ENCODE data around the gene GALNT17. TPM values are rescaled to one million over a fixed set of nuclear protein-coding genes. Genes with fewer than 3 reads are reported as not detected.

GALNT17 gene
- total RNA-seq, 1 experiment from 2014 or later: not detected

DNA sequence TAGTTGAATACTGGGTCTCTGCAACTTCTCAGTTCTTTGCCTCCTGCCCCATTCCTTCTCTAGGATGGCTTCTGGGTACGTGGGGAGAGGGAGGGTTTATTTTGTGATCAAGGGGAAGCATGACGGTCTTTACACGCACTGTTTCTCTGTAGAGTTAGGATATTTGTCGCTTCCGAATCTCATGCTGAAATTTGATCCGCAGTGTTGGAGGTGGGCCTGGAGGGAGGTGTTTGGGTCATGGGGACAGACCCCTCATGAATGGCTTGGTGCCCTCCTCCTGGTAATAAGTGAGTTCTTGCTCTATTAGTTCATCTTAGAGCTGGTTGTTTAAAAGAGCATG is 311.2 kb downstream of the GALNT17 start:
- no peaks in the 10 kb centered on the region for H3K9me3 ChIP-seq (ENCODE audit: insufficient read depth, low read depth)

DNA sequence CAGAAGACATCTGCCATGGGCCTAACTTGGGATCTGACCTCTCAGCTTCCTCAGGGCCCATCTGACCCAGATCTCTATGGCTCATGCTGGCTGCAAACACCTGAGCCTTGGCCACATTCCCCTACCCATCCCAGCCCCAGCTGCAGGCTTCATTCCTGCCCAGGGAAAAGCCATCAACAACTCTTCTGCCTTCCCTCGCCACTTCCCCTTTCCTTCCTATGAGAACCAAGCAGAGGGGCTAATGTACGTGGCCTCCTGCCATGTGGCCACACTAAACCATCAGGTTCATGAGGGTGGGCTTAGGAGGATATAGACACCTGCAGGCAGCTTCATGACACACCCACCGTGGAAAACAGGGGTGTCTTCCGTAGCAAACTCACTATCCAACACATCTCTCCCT is 312.2 kb downstream of the GALNT17 start:
- H3K27me3 ChIP-seq (ENCODE audit: insufficient read depth, low read depth): peaks cover 26% of the 10 kb centered on the region
- no peaks in the 10 kb centered on the region for H4K20me1 ChIP-seq (ENCODE audit: insufficient read depth)
- H3K4me3 ChIP-seq: no peak overlapping the region
- intact Hi-C loops (cut with micrococcal nuclease; ENCODE audit: unreplicated experiment): no loop called here
- H3K9me3 ChIP-seq (ENCODE audit: insufficient read depth, low read depth): no peaks in the 10 kb centered on the region
- ChIA-PET POLR2A (ENCODE audit: unreplicated experiment) (no interaction called here), CTCF (no interaction called here)
- no peaks in the 10 kb centered on the region for H3K36me3 ChIP-seq (ENCODE audit: low read depth)
- H2AFZ ChIP-seq: no peak overlapping the region
- TF ChIP-seq EZH2 (IDR thresholded peaks at IDR 0.05; ENCODE audit: low read depth): no peak
- TF ChIP-seq, protein P1, sequence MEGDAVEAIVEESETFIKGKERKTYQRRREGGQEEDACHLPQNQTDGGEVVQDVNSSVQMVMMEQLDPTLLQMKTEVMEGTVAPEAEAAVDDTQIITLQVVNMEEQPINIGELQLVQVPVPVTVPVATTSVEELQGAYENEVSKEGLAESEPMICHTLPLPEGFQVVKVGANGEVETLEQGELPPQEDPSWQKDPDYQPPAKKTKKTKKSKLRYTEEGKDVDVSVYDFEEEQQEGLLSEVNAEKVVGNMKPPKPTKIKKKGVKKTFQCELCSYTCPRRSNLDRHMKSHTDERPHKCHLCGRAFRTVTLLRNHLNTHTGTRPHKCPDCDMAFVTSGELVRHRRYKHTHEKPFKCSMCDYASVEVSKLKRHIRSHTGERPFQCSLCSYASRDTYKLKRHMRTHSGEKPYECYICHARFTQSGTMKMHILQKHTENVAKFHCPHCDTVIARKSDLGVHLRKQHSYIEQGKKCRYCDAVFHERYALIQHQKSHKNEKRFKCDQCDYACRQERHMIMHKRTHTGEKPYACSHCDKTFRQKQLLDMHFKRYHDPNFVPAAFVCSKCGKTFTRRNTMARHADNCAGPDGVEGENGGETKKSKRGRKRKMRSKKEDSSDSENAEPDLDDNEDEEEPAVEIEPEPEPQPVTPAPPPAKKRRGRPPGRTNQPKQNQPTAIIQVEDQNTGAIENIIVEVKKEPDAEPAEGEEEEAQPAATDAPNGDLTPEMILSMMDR (conservative IDR thresholded peaks at IDR 0.05): no peak
- H3K79me2 ChIP-seq (ENCODE audit: low read depth): no peaks in the 10 kb centered on the region
- H3K4me1 ChIP-seq (replicated peaks; ENCODE audit: insufficient read depth): no peaks in the 10 kb centered on the region
- no peaks in the 10 kb centered on the region for H3F3A ChIP-seq (ENCODE audit: insufficient read depth, low read depth)
- H3K9me2 ChIP-seq (ENCODE audit: insufficient read depth): no peaks in the 10 kb centered on the region
- H3K4me2 ChIP-seq: no peak overlapping the region
- H3K27ac ChIP-seq: no peak overlapping the region
- no peak for DNase-seq
- no TSS peak for BruUV-seq (replicated peaks)

More for the DNA sequence above, 311.2 kb downstream of the GALNT17 start:
- Histone ChIP-seq H3K4me3 (no peak overlapping the region), H3K27ac (no peak overlapping the region), H3K36me3 (ENCODE audit: low read depth) (no peaks in the 10 kb centered on the region), H3K4me2 (no peak overlapping the region), H2AFZ (no peak overlapping the region), H3F3A (ENCODE audit: insufficient read depth, low read depth) (no peaks in the 10 kb centered on the region), H3K79me2 (ENCODE audit: low read depth) (no peaks in the 10 kb centered on the region), H4K20me1 (ENCODE audit: insufficient read depth) (no peaks in the 10 kb centered on the region), H3K9me2 (ENCODE audit: insufficient read depth) (no peaks in the 10 kb centered on the region), H3K4me1 (replicated peaks; ENCODE audit: insufficient read depth) (no peaks in the 10 kb centered on the region), H3K27me3 (ENCODE audit: insufficient read depth, low read depth) (peaks cover 26% of the 10 kb centered on the region)
- intact Hi-C loops (cut with micrococcal nuclease; ENCODE audit: unreplicated experiment): no loop called here
- no peak for TF ChIP-seq EZH2 (IDR thresholded peaks at IDR 0.05; ENCODE audit: low read depth)
- TF ChIP-seq, protein P1 (conservative IDR thresholded peaks at IDR 0.05): no peak
- no peak for DNase-seq
- no TSS peak for BruUV-seq (replicated peaks)
- POLR2A ChIA-PET (ENCODE audit: unreplicated experiment): no interaction called here
- CTCF ChIA-PET: no interaction called here

DNA sequence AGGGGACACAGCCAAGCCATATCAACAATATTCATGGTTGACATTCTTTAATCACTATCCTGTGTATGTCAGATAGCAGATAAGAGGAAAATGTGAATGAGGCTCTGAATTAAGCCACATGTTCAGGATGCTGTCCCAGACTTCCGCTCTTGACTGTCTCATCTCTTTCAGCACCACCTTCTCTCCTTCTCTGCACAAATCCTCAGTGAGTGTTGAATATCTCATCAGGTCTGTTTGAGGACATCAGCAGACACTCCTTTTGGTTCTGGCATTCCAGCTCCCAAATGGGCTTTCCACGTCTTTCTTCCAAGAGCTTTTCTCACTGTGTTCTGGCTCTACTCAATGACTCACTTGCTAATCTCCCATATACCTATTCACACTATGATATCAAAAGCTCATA is 321.7 kb downstream of the GALNT17 start:
- no peaks in the 10 kb centered on the region for H3F3A ChIP-seq (ENCODE audit: insufficient read depth, low read depth)
- H3K27me3 ChIP-seq (ENCODE audit: insufficient read depth, low read depth): peaks cover 19% of the 10 kb centered on the region
- no peaks in the 10 kb centered on the region for H3K36me3 ChIP-seq (ENCODE audit: low read depth)
- BruUV-seq (replicated peaks): no TSS peak
- H3K79me2 ChIP-seq (ENCODE audit: low read depth): no peaks in the 10 kb centered on the region
- POLR2A ChIA-PET (ENCODE audit: unreplicated experiment): no interaction called here
- H2AFZ ChIP-seq: no peak overlapping the region
- TF ChIP-seq, protein P1 (conservative IDR thresholded peaks at IDR 0.05): no peak
- no peak for TF ChIP-seq EZH2 (IDR thresholded peaks at IDR 0.05; ENCODE audit: low read depth)
- H3K27ac ChIP-seq: no peak overlapping the region
- no peak for DNase-seq
- no peaks in the 10 kb centered on the region for H3K9me2 ChIP-seq (ENCODE audit: insufficient read depth)
- H4K20me1 ChIP-seq (ENCODE audit: insufficient read depth): no peaks in the 10 kb centered on the region
- no peak overlapping the region for H3K4me2 ChIP-seq
- H3K9me3 ChIP-seq (ENCODE audit: insufficient read depth, low read depth): no peaks in the 10 kb centered on the region
- intact Hi-C loops (cut with micrococcal nuclease; ENCODE audit: unreplicated experiment): no loop called here
- H3K4me3 ChIP-seq: no peak overlapping the region
- CTCF ChIA-PET: no interaction called here
- no peaks in the 10 kb centered on the region for H3K4me1 ChIP-seq (replicated peaks; ENCODE audit: insufficient read depth)
